HepG2 (cell line): ENCODE results near the gene CAMK4. TPM values are rescaled to one million over a fixed set of nuclear protein-coding genes. Genes with fewer than 3 reads are reported as not detected.
A peak's percentile ranks its signal among the peaks of the same experiment; 100 is the strongest.

Source experiments
- CBX5 ChIP-seq: sonication (generic); formaldehyde crosslinking; IDR thresholded peaks from 2 replicates; pipeline ENCODE4 v1.4.0; 2020; ENCODE audit warnings: missing genetic modification reagents, borderline replicate concordance
- DDIT3 ChIP-seq: sonication (generic); formaldehyde crosslinking; IDR thresholded peaks from 2 replicates; pipeline ENCODE4 v1.4.0; 2020; ENCODE audit warnings: mild to moderate bottlenecking, missing genetic modification reagents
- HOMEZ ChIP-seq: IDR thresholded peaks from 2 replicates; pipeline ENCODE4 v1.6.1; 2016; ENCODE audit warnings: low read depth
- NFE2L2 ChIP-seq: fragments of 150-350 bp; IDR thresholded peaks from 2 replicates; pipeline ENCODE4 v1.6.1; 2014; ENCODE audit warnings: low read length
- NKX3-1 ChIP-seq: sonication (generic); formaldehyde crosslinking; IDR thresholded peaks from 2 replicates; pipeline ENCODE4 v1.5.0; 2020; ENCODE audit warnings: missing genetic modification reagents
- PBX3 ChIP-seq: sonication (generic); formaldehyde crosslinking; IDR thresholded peaks from 2 replicates; pipeline ENCODE4 v1.8.1; 2023; ENCODE audit warnings: missing genetic modification reagents, inconsistent platforms, borderline replicate concordance
- PRDM10 ChIP-seq: sonication (generic); formaldehyde crosslinking; IDR thresholded peaks from 2 replicates; pipeline ENCODE4 v1.4.0; 2020; ENCODE audit warnings: low read depth, missing genetic modification reagents
- SRF ChIP-seq: IDR thresholded peaks from 2 replicates; pipeline ENCODE4 v1.6.1; 2011; ENCODE audit warnings: mild to moderate bottlenecking, low read depth, low read length, moderate library complexity
- TCF7L2 ChIP-seq: IDR thresholded peaks from 2 replicates; pipeline ENCODE4 v1.6.1; 2011; ENCODE audit warnings: mild to moderate bottlenecking, low read depth, low read length, moderate library complexity
- YY1 ChIP-seq: IDR thresholded peaks from 2 replicates; pipeline ENCODE4 v1.6.1; 2011; ENCODE audit warnings: low read length, low read depth, moderate library complexity, mild to moderate bottlenecking; ENCODE audit not compliant: insufficient read depth, insufficient replicate concordance
- ZBTB44 ChIP-seq: sonication (generic); formaldehyde crosslinking; IDR thresholded peaks from 2 replicates; pipeline ENCODE4 v1.4.0; 2020; ENCODE audit warnings: missing genetic modification reagents
- ZFX ChIP-seq: sonication (generic); formaldehyde crosslinking; IDR thresholded peaks from 2 replicates; pipeline ENCODE4 v1.4.0; 2020; ENCODE audit warnings: mild to moderate bottlenecking, low read depth, missing genetic modification reagents, moderate library complexity
- ZNF274 ChIP-seq: sonication (generic); formaldehyde crosslinking; IDR thresholded peaks from 2 replicates; pipeline ENCODE4 v1.5.1; 2020; ENCODE audit warnings: mild to moderate bottlenecking, missing genetic modification reagents
- ZNF296 ChIP-seq: sonication (generic); formaldehyde crosslinking; conservative IDR thresholded peaks from 2 replicates; pipeline ENCODE4 v1.5.0; 2020; ENCODE audit warnings: mild to moderate bottlenecking, missing genetic modification reagents
- ZNF577 ChIP-seq: sonication (generic); formaldehyde crosslinking; IDR thresholded peaks from 2 replicates; pipeline ENCODE4 v1.4.0; 2020; ENCODE audit warnings: mild to moderate bottlenecking, low read depth, missing genetic modification reagents, borderline replicate concordance
- polyA plus RNA-seq, 8 experiments: library from polyadenylated mRNA; depleted of rRNA in 3 of 8; stranded (reverse) in 7 of 8; unstranded in 1 of 8; fragments of >200 nt; fragmentation: Illumina TruSeq in 4 of 8; extraction: Trizol in 4 of 8; gene quantifications; 2 replicates each; pipeline versions ENCODE4 v1.2.1 to v1.2.3, GENCODE V29; 2011 to 2016; ENCODE audit warnings: low read depth in 4 of 8, missing spikeins in 1 of 8, mixed read lengths in 1 of 8; ENCODE audit not compliant: insufficient read depth in 1 of 8
- total RNA-seq, 5 experiments: library from RNA; depleted of rRNA; stranded (reverse); fragments of >200 nt; fragmentation: Illumina TruSeq; extraction: Trizol; gene quantifications; 2 replicates each; pipeline ENCODE4 v1.2.3, GENCODE V29; 2016; ENCODE audit warnings: low read depth in 1 of 5
- TF ChIP-seq, protein P1 (sequence below): sonication (generic); formaldehyde crosslinking; conservative IDR thresholded peaks from 2 replicates; pipeline ENCODE4 v1.4.0; 2020; ENCODE audit warnings: missing genetic modification reagents
- TF ChIP-seq, protein P2 (sequence below): sonication (generic); formaldehyde crosslinking; IDR thresholded peaks from 2 replicates; pipeline ENCODE4 v1.5.0; 2020; ENCODE audit warnings: missing genetic modification reagents, mild to moderate bottlenecking, borderline replicate concordance

Gene CAMK4
- total and polyA plus RNA-seq, 2 of the 13 experiments (the other 11 are each of a cell fraction or from before 2014, with no cell fraction given), result not detected

DNA sequence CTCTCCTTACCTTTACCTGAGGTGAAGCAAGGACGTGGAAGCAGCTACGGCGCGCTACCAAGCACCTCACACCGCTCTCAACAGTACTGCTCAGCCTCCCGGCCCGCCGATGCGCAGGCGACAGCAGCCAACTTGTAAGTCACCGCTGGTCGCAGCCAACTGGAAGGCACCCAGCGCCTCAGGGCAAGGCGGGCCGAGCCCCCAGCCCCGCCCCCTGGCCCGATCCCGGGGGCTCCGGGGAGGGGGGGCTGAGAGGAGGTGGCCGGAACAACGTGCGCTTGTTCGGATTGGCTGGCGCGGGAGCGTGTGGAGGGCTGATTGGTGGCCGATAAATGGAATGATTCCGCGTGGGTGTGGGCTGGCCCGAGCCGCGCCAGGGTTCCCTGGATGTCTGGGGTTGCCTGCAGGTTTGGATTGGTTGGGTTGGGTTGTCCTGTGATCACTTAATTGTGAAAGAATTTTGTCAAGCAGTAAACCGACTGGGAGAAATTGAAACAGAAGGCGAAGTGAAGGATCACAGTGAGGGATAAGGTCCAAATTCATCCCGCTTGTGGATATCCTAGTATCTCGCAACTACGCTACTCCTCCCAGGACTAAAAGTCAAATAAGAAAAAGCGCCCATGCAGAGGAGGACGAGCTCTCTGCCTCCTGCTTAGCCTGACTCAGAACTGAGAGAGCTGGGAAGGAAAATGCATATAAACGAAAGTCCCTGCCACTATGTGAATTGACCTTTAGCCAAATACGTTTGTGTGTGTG, 288.4 kb downstream of the CAMK4 start, which contains the start of gene STARD4 (continued):
- 0 out of 2 replicates have a peak, but pooled peaks have one; percentile 35 for TF ChIP-seq PRDM10 (CRISPR knock-in tag)
- TF ChIP-seq DDIT3, result no peak
- TF ChIP-seq PBX3, result no peak
- TF ChIP-seq NFE2L2, result no peak
- no peak for TF ChIP-seq TCF7L2
- no peak for TF ChIP-seq ZNF296 (CRISPR knock-in tag)
- peak; percentile 56; the same call in 1 of the 2 replicates for TF ChIP-seq ZNF274
- no peak for TF ChIP-seq ZBTB44 (CRISPR knock-in tag)
- no peak for TF ChIP-seq ZNF577 (CRISPR knock-in tag)
- 0 out of 2 replicates have a peak, but pooled peaks have one; percentile 23 for TF ChIP-seq CBX5 (CRISPR knock-in tag)
- peak; percentile 84; the same call in 1 of the 2 replicates for TF ChIP-seq NKX3-1 (CRISPR knock-in tag)
- TF ChIP-seq YY1, result peak; percentile 66
- peak; percentile 62; the same call in 1 of the 2 replicates for TF ChIP-seq HOMEZ (CRISPR knock-in tag)
- peak; percentile 89 for TF ChIP-seq ZFX (CRISPR knock-in tag)
- TF ChIP-seq, protein P1, sequence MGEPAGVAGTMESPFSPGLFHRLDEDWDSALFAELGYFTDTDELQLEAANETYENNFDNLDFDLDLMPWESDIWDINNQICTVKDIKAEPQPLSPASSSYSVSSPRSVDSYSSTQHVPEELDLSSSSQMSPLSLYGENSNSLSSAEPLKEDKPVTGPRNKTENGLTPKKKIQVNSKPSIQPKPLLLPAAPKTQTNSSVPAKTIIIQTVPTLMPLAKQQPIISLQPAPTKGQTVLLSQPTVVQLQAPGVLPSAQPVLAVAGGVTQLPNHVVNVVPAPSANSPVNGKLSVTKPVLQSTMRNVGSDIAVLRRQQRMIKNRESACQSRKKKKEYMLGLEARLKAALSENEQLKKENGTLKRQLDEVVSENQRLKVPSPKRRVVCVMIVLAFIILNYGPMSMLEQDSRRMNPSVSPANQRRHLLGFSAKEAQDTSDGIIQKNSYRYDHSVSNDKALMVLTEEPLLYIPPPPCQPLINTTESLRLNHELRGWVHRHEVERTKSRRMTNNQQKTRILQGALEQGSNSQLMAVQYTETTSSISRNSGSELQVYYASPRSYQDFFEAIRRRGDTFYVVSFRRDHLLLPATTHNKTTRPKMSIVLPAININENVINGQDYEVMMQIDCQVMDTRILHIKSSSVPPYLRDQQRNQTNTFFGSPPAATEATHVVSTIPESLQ (CRISPR knock-in tag), result no peak
- TF ChIP-seq SRF, result no peak
- TF ChIP-seq, protein P2, sequence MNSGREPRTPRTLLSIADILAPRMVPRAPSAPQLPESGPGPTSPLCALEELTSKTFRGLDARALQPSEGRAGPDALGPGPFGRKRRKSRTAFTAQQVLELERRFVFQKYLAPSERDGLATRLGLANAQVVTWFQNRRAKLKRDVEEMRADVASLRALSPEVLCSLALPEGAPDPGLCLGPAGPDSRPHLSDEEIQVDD (CRISPR knock-in tag), result no peak
